CD4-positive, alpha-beta T cell treated with Interleukin-6 for 4 hours (primary cell): Measurements from ENCODE around the gene MMP1.

Experiments
- DNase-seq: peaks from one replicate; pipeline ENCODE4 v3.0.0-alpha.2; 2020; ENCODE audit warnings: mixed read lengths

MMP1 gene

DNA sequence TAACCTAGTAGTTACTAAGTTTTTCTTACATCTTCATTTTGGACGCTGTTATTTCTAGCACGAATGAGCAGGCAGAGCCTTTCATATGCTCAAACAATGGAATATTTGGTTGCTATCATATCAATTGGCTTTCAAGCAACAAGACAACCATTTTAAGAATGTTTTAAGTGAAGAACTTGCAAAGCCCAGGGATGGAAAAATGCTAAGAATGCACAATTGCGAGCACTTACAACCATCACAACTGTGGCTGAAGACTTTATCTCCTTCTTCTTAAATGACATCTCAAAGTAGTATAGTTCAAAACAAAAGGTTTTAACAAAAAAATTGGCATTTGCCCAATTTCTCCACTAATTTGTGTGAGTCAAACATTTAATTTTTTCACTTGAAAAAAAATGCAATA is 8.3 kb upstream of the MMP1 start:
- DNase-seq: no peak

DNA sequence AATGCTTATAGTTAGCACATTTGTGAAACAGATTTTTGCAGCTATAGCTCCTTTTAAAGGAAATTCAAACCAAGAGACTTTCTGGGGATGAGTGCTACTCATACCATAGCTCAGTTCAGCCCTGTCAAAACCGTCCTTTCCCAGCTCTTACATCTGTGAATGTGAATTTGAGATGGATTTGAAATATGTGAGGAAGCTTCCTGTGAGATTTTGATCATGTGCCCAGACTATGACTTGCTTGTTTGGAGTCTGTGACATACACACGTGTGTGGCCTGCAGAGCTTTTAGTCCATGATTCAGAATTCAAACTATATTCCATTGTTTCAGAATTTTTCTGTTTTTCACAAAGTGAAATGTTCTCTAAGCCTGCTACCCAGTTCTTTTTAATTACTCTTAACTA is 4.4 kb upstream of the MMP1 start:
- no peak for DNase-seq

DNA sequence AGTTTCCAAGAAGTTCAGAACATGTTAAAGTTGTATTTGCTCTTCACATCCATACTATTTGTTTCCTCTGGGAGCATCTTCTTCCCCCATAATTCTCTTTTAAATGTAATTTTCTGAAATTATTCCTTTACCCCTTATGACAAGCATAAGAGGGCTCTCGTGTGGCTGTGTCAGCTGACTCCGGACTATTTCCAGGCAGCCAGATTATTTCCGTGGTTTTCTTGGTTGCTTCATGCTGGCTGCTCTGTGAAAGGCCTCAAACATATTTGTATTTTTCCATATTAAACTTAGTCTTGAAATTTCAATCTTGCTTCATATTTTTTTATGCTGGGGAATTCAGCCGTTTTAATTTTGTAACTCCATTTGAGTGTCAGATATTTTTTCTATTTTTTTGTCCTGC is 2.8 kb upstream of the MMP1 start:
- no peak for DNase-seq

DNA sequence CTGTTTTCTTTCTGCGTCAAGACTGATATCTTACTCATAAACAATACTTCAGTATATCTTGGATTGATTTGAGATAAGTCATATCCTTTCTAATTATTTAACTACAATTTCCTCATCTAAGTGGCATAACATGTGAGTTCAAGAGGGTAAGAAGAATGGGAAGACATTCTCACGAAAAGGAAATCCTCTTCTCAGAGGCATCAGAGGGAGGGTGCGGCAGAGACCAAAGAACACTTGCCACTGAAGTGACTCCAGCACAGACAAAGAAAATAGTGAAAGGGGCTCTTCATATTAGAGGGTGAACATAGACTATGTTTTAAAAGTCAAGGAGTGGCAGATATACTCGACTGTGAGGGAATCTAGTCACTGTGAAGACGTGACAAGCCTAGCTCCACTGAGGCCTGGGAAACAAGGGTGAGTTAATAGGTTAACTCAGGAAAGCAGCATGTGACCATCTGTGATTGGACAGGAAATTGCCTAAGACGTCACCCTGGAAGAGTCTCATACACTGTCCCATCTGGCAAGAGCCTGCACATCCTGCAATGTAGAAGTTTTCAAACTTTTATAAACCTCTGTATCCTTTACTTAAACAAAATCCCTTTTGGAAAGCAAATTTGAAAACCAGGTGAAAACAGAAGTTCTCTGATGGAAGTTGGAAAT is 1.9 kb upstream of the MMP1 start:
- DNase-seq: no peak

DNA sequence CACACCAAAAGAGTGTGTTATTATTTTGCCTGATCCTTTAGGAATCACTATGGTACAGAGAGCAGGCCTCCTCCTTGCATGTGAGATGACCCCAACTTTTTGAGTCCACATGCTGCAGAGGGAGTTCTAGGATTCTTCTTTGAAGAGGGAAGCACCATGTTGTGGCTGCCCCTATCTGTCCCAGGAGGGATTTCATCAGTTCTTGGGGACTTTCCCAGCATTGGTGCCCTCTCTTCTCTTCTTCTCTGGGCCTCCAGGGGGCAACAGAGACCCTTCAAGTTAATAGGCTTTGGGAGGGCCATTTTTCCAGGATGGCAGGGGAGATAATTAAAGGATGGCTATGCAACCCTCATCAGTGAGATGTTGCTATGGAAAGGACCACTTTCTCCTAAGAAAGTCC is 3.6 kb downstream of the MMP1 start:
- DNase-seq: no peak

DNA sequence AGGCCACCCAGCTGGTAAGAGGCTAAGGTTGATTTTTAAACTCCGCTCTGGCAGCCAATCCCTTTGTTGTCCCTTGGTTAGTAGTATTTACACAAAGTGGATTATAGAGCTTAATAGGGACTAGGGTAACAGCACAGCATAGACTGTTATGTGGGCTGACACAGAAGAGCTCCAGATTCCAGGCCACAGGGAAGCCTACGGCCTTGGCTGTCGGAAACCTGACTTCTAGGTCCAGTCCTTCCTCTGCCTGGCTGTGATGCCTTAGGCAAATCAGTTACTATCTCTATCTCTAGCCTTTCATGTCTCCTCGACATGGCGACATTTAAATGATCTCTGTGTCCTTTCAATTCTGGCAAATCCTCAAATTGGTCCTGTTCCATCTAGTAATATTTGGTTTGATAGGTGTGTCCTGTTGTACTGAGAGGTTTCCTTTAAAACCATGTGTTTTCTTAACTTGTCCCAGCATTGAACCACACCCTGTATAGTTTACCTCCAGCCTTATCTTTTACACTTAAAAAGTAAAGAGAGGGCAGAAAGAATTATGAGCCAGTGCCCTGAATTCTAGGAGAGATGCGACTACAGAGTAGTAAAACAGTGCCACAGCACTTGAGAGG is 4.2 kb downstream of the MMP1 start:
- no peak for DNase-seq

DNA sequence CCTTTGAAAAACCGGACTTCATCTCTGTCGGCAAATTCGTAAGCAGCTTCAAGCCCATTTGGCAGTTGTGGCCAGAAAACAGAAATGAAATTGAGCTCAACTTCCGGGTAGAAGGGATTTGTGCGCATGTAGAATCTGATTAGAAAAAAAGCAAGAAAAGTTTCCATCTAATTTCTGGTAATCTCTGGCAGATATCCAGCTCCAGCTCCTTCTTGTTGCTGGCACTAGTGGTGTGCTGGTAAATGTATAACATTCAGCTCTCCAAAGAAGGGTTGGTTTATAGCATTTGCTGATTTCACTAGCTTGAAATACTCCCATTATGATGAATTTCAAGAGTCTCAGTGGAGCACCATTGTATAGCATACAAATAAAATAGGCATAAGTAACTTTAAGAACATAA is 5.4 kb downstream of the MMP1 start:
- DNase-seq: no peak

GRCh38 chr11:102791271-102792036 is 6.5 kb downstream of the MMP1 start:
- no peak for DNase-seq

GRCh38 chr11:102788334-102788995 is 9.5 kb downstream of the MMP1 start:
- no peak for DNase-seq

- DNase-seq: no peak
These were observed 13.6 kb downstream of the MMP1 start for GRCh38 chr11:102784380-102784779.

DNA sequence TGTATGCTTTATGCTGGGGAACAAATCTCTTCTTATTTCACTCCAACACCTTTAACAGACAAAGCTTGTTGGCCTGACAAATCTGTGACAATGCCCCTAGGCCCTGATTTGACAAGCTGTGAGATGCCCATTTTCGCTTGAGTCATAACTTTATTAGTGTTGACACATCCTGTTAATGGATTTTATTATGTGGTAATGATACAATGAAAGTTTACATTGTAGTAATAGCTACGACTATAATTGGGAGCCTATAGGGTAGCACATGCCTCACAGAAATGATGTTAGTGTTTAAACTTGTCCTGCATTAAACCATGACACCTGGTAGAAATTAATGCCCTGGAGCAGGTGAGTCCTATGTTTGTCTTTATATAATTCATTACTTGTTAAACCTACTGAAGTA is 14.2 kb downstream of the MMP1 start:
- no peak for DNase-seq

DNA sequence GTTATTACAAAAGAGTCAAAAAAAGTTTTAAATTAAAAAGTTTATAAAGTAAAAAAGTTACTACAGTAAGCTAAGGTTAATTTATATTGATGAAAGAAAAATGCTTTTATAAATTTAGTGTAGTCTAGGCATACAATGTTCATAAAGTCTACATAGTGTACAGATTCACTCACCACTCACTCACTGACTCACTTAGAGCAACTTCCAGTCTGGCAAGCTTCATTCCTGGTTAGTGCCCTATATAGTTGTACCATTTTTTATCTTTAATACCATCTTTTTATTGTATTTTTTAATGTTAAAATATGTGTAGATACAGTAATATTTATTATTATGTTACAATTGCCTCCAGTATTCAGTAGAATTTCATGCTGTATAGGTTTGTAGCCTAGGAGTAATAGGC is 14.9 kb downstream of the MMP1 start:
- DNase-seq: no peak

- no peak for DNase-seq
These were observed 16.3 kb downstream of the MMP1 start for GRCh38 chr11:102781676-102782075.

- DNase-seq: no peak
These were observed 17.5 kb downstream of the MMP1 start, which contains the start of gene MMP10 for GRCh38 chr11:102780491-102780918. MMP10 (minus strand) TSS chr11:102780628; CDS start chr11:102780591, 37 bp downstream.

- no peak for DNase-seq
These were observed 21.5 kb downstream of the MMP1 start for GRCh38 chr11:102776454-102776853.

DNA sequence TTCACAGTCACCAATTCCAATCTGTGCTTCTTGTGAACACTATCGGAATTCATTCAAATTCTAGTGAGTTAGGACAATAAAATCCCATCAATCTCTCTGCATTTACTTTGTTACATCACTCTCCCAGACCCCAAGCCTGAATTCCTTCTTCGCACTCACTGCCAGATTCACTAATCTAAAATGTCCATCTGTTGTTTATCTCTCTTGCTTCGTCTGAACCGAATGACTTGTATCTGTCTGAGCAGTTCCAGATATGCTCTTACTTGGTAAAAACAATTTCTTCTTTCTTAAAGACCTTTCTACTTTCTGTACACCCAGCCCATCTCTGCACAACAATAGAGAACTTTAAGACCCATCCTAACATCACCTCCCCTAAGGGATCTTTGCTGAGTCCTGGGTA is 24.6 kb downstream of the MMP1 start:
- DNase-seq: no peak

DNA sequence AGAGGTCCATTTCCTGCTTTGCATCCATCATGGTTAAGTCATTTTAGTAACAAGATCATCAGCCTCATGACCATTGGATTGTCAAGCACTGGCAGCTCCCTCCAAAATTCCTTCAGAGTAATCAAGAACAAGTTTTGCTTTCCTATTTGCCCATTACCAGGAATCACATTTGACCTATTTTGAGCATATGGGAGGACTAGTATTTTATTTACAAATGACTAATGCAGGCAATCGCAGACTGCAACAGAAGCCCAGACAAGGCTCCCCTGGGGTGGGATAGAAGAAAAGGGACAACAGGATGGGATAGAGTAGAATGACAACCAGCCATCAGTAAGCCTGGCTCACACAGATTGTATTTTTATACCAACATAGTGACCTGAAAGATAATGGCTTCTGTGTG is 26.6 kb downstream of the MMP1 start:
- DNase-seq: no peak

DNA sequence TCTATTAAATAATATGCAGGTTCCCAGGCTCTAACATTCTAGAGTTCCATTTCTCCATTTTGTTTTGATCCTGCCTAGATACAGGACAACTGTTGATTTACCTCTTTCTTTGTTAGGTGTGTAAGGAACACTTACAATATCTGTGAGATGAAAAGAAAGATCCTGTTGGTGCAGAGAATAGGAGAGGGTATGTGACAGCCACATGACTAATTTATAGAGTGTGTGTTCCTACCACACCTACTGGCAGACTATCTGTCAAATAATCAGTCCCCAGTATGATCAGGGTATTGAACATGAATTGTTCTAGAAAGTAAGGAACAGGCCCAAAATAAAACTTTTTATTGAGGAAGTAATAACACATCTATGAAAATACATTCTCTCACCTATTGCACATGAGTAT is 27.8 kb downstream of the MMP1 start:
- DNase-seq: no peak

DNA sequence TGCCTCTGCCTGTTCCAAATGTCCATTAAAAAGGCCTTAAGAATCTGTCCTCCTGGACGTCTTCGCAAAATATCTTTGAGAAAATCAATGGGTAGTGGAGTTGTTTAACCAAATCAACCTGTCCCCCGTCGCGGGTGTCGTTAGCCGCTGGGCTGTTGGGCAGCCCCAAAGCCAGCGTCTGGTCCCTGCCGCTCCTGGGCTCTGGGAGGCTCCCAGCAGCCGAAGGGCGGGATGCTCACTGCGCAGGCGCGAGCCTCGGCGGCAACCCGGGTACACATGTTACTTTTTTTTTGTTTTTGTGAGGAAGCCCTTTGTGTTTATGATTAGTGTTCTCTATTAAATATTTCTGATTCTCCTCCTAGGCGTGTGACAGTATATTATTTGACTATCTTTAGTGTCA is 30.2 kb downstream of the MMP1 start:
- no peak for DNase-seq

DNA sequence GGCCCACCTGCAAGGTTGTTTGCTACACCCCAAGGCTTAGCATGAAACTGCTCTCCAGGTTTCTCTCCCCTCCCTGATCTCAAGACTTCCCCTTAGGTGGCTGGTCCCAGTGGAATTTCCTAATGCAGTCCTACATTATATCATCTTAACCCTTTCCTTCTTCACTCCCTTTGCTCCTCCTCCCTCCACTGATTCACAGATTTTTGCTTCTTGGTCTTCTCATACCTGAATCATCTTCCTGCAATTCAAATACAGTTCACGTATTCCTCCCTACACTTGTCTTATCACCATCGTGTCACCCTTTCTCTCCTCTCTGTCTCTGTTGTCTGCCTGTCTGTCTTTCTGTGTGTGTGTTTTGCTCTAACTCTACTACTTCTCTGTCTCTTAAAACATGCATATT is 34.5 kb downstream of the MMP1 start:
- no peak for DNase-seq

GRCh38 chr11:102762361-102762767 is 35.6 kb downstream of the MMP1 start:
- no peak for DNase-seq

GRCh38 chr11:102761646-102762238 is 36.2 kb downstream of the MMP1 start:
- DNase-seq: no peak

DNA sequence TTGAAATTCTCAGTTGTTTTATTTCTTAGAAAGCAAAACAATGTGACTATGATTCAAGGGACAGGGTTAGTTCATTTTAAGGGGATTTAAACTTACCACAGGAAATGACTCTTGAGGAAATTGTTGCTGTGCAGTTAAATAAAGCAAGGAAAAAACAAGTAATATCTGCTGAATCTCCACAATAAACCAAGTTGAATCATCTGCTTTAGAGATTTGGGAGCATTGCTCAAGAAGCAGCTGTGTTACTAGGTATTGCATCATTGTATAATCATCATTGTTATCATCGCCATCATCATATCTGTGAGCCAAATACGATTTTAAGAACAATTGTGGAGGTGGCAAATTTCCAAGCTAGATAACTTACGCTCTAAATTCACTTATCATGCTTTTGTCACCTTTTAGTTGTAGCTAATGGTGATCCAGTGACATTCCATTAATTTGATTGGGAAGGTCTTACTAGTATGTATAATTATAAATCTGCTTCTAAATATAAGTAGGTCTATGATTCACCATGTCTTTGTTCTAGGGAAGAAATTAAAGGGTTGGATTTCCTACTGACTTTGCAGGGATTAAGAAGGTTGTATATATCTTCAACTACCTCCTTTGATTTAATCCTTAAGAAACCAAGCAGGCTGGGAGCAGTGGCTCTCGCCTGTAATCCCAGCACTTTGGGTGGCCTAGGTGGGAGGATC is 37.5 kb downstream of the MMP1 start:
- no peak for DNase-seq
